Measurements from ENCODE around the gene APRT. TPM values are rescaled to one million over a fixed set of nuclear protein-coding genes. Genes with fewer than 3 reads are reported as not detected.
"Not testable (repeated sequence)": the region's sequence is repeated elsewhere in the genome, so short reads cannot be mapped to it uniquely, and the experiment has no call there.

The APRT gene
- total RNA-seq, 1 donor from 2014 or later, result 207 TPM

DNA sequence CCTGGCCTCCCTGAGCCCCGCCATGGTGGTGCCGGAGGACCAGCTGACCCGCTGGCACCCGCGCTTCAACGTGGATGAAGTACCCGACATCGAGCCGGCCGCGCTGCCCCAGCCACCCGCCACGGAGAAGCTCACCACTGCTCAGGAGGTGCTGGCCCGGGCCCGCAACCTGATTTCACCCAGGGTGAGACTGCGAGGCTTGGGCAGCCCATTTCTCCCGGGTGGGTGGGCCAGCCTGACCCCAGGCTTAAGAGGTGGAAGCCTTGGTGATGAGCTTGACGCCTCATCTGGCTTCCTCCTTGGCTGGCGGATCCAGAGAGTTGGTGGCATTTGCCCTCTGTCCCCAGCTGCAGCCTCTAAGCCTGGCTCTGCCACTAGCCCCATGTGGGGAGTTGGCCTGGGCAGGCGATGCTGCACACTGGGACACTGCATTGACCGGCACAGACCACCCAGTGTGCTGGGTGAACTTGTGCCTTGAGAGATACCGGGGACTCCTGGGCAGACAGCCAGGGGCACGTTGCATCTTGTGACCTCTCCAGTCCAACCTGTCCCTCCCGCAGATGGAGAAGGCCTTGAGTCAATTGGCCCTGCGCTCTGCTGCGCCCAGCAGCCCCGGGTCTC lies 5.1 kb downstream of the APRT start:
- ATAC-seq, result no peak

DNA sequence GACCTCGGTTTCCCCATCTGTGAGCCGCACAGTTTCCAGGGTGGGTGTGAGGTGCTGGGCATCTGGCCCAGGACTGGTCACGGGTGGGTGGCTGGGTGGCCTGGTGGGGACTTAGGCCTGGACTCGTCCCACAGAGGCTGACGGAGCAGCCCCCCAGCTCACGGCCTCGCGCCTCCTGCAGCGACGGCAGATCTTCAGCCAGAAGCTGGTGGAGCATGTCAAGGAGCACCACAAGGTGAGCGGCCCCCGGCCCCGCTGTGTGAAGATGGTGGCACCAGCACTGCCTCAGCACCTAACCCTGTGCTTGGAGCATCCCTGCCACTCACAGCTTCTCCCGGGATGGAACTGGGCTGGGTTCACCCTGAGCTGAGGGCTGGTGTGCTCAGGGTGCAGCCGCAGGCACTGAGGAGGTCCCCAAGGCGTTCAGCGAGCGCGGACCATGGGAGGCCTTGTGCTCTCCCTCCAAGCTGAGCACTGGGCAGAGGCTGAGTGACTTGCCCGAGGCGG lies 5.8 kb downstream of the APRT start:
- no peak for ATAC-seq

DNA sequence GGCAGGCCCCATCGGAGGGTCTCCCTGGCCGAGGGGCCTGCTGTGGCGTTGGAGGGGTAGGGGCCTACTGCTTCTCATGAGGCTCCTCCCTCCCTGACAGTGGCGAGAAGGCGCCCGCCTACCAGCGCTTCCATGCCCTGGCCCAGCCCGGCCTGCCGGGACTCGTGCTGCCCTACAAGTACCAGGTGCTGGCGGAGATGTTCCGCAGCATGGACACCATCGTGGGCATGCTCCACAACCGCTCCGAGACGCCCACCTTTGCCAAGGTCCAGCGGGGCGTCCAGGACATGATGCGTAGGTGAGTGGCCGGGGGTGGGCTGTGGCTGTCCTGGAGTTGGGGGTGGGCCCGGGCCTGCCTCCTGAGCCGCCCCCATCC lies 6.4 kb downstream of the APRT start:
- ATAC-seq, result peak; percentile 35

DNA sequence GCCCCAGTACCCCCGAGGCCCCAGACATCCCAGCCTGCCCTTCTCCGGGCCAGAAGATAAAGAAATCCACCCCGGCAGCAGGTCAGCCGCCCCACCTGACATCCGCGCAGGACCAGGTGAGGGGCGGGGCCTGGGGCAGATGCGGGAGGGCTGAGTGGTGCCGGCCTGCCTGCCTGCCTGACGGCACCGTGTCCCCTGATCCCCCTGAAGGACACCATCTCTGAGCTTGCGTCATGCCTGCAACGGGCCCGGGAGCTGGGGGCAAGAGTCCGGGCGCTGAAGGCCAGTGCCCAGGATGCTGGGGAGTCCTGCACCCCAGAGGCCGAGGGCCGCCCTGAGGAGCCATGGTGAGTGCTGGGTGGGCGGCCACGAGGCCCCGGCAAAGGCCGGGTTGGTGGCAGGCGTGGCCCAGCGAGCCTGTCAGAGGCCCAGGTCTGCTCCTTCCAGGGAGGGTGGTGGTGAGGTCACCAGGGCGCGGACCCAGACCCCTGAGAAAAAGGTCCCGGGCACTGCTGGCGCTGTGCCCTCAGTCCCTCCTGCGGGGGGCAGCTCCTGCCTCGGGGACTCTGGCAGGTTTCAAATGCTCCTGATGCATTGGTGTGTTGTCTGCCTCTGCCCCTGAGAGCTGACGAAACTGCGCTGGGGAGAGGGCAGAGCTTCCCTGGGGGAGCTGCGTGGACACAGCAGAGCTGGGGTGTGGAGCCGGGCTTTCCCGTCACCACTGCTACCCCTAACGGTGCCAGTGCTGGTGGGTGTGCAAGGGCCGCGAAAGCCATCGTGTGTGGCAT lies 7.0 kb downstream of the APRT start:
- ATAC-seq, result peak; percentile 37

DNA sequence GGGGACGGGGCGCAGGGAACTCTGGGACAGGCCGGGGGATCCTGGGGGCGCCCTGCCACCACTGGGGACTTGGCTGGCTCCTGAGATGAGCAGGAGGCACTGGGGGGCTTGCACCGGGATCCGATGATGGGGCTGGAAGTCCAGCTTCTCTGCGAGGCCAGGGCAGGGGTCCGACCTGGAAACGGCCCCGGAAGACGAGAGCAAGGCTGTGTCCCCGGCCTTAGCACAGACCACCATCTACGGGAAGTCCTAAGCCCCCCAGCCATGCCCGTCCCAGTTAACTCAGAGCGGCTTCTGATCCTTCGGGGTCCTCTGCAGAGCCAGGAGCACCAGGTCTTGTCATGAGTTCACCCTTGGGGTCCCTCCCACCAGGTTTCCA lies 7.6 kb downstream of the APRT start:
- ATAC-seq, result no peak

DNA sequence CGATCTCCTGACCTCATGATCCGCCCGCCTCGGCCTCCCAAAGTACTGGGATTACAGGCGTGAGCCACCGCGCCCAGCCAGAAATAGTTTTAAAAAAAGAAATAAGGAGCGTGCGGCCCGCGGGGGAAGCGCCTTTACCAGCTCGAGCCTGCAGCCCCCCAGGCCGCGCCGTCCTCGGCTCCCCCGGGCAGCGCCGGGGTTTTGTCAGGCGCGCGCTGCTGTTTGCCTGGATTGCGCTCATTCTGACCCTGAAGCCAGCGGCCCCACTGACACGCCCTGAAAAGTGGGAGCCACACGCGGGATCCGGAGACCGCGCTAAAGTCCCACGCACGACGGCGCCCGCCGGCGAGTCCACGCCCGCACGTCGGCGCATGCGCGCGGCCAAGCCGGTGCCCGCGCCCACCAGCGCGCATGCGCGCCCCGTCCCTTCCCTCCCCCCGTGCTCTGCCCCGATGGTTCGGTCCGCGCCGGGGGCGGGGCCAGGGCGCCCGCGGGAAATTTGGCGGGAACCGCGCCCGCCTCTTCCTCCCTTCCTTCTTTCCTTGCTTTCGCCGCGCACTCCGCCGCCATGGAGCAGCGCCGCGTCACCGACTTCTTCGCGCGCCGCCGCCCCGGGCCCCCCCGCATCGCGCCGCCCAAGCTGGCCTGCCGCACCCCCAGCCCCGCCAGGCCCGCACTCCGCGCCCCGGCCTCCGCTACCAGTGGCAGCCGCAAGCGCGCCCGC lies 8.3 kb downstream of the APRT start, which contains the start of gene CDT1:
CDT1 (plus strand) TSS at position 526 of the 724 bp plus-strand sequence; CDS start at position 569, 43 bp downstream.
- peak; percentile 68 for ATAC-seq

DNA sequence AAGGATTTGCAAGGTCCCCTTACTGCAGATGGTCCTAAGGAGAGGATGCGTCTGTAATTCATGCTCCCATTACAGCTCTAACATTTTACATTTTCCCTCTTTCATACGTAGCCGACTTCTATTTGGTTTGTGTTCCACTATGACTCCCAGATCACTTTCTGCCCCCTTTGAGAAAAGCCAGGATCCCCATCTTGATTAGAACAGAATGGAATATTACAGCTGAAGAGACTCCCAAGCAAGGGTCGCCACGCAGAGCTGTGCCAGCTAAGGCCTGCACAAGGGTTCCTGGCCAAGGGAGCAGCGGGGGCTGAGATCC lies 11.5 kb downstream of the APRT start:
- no peak for ATAC-seq

DNA sequence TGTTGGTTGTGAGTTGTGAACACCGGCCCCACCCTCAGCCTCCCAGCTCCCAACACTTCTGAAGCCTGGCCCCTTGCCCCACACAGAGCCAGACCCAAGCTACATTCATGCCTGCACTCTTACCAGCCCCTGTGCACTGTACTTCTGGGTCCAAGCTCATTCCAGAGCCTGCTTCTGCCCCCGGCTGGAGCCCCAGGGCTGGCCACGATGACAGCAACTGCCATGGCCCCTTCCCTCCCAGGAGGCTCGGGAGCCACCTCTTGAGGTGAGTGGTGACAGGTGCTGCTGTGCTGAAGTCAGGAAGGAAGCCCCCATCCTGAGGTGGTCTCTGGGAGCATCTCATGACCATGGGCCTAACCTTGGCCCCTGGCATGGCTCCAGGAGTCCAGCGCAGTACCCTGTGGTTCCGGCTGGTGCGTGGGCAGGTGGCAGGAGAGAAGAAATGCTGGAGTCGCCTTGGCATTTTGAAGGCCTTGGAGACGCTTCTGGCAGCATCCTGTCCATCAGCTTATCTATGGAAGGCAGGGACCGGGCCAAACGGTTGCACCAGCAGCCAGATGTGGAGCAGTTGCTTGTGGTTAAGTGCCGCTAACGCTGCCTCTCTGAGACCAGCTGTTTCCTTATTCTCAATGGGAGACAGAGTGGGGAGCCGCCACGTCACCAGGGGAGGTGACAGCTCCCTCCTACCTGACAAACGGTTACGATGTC lies 12.0 kb downstream of the APRT start:
- ATAC-seq, result no peak

DNA sequence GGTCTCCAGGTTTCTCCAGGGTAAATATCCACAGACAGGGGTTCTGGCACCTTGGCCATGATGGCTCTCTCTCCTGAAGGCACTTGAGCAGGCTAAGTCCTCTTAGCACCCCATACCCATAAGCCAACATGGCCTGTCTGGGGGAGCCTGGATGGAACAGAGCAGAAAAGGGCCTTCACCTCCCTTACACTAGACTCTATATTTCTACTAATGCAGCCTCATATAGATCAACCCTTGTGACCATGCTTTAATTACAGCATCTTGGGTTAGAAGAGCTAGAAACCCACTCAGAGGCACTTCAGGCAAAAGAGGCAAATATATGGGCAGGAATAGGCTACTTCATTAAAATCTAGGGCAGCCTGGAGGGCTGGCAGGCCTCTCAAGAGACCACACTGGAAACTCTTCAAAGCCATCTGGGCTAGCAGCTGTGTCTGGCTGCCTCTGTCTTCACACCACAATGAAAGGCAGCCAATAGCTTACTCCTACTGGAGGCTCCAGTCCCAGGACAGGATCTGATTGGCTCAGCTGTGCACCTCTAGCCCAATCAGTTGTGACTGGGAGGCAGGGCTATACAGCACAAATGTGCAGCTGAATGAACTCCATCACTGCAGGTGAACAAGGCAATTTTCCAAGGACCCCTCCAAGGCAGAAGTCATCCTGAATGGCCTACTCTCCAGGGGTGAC lies 12.8 kb downstream of the APRT start:
- ATAC-seq, result no peak

DNA sequence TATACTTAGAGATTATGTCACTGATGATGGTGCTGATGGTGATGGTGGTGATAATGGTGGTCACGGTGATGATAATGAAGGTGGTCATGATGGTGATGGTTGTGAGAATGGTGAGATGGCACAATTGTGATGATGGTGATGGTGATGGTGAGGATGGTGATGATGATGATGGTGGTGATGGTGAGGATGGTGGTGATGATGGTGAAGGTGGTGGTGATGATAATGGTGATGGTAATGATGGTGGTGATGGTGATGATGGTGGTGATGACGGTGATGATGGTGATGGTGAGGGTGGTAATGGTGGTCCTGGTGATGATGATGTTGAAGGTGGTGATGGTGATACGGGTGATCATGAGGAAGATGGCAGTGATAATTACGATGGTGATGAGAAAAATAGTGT lies 13.7 kb downstream of the APRT start:
- no peak for ATAC-seq

DNA sequence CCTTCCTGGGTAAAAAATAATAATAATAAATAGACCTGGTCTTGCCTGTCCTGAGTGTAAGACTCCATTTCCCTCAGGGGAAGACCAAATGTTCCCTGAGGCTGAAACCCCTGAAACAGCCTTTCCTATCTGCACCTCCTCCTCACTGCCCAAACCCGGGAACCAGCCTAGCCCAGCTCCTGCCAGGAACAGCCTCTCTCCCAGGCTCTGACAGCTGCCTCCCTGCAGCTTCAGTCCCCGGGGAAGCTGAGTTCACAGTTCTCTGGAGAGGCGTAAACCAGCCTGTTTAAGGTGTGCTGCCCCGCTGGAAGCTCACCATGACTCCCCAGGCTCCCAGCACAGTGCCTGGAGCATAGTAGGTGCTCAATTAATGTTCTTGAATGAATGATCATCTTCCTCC lies 15.4 kb downstream of the APRT start:
- no peak for ATAC-seq

DNA sequence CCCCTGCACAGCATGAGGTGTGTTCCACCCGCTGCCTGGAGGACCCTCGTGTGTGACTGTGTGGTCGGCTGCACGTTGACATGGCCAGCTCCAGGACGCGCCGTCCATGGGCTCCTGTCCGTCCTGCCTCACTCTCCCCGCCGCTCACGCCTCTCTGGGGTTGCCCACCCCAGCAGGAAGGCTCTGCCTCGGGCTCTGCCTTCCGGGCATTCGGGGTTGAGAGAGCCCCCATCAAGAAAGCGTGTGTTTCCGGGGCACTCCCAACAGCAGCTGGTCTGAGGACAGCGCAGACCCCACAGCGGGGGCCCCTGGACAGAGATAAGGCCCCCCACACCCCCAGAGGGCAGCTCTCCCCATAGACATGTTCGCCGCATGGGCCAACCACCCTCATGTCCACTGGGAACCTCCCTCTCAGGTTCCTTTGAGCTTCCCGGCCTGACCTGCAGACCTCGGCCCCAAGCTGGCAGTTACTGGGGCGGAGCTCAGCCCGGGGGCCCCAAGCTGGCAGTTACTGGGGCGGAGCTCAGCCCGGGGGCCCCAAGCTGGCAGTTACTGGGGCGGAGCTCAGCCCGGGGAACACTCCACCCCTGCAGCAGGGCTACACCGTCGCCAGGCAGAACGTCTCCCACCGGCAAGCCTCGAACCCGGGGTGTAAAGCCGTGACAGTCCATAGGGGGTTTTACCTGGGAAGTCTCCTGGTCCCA lies 18.3 kb downstream of the APRT start:
- ATAC-seq, result no peak

DNA sequence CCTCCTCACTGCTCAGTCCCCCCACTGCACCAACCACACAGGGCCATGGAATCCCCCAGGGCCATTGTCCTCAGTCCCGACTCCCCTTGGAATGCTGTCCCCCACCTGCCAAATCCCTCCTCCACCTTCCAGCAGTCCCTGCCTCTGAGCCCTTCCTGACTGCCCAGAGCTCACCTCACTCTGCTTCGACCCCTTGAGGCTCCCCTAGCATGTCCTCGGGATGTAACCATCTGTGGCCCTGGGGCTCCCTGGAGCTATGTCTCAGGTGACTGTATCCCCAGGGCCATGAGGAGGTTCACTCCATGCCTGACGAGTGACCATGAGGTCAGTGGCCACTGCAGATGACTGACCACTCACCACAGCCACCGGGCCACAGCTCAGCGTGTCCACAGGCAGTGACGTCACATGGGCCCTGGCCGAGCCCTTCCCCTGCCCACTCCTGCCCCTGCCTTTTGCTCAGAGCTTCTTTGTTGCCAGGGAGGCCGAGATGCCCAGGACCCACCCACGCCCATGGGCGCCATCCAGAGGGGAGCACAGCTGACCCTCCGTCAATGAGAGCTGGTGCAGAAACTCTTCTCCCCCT lies 19.0 kb downstream of the APRT start:
- ATAC-seq, result peak; percentile 20

DNA sequence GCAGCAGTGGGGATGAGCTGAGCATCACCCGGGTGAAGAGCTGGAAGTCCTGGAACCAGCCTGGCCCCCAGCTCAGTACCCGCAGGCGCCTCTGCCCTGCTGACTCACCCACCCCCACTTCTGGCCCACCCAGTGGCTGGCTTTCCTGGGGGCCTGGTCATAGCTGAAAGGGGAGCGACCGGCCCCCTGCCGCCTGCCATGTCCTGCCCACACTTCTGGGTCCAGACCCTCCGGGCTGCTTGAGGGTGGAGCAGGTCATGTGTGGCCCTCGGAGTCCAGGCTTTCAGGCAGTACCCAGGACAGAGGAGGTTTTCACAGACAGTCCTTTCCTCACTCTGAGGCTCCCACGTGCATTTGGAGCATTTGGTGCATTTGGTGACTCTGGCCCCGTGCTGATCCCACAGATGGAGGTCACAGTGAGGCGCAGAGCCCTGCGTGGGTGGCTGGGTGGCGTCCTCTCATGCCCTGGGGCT lies 19.6 kb downstream of the APRT start:
- ATAC-seq, result peak; percentile 21

DNA sequence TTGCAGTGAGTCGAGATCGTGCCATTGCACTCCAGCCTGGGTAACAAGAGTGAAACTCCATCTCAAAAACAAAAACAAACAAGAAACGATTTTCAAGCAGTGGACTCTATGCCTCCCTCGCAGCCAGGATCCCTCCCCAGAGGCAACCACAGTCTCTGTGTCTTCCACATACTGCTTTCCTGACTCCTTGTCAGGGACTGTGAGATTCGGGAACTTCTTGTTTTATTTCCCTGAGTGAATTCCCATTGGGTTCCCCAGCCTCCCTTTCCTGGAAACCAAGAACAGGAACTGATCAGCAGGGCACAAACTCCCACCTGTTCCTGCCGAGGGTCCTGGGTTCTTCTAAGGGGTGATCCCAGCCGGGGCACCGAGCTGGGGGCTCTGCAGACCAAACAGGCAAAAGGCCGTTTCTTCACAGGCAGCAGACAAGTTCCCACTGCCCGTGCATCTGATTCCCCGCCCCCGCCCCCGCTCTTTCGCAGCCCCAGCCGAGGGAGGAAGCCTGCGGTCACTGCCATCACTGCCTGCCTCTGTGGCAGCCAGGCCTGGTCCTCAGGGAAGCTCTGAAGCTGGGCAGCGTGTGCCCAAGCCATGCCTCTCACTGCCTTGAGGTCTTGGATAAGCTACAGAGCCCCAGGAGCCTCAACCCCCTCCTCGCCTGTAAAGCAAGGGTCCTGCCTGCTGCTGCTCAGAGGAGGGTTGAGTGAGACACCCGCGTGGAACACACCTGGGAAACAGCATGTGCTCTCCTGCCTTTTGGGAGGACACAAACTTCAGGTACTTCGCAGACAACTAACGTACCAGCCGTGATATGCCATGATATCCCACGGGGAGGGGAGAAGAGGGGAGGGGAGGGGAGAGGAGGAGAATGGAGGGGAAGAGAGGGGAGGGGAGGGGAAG lies 21.2 kb downstream of the APRT start:
- ATAC-seq, result peak; percentile 23

DNA sequence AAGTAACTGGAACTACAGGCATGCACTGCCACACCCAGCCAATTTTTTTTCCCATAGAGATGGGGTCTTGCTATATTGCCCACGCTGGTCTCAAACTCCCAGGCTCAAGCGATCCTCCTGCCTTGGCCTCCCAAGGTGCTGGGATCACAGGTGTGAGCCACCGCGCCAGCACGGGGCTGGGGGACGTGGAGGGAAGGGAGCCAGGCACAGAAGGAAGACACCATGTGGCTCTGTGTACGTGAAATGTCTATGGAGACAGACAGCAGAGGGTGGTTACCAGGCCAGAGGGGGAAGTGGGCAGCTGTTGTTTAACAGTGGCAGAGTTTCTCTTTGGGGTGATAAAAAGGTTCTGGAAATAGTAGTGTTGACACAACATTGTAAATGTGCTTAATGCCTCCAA lies 22.1 kb downstream of the APRT start:
- no peak for ATAC-seq

DNA sequence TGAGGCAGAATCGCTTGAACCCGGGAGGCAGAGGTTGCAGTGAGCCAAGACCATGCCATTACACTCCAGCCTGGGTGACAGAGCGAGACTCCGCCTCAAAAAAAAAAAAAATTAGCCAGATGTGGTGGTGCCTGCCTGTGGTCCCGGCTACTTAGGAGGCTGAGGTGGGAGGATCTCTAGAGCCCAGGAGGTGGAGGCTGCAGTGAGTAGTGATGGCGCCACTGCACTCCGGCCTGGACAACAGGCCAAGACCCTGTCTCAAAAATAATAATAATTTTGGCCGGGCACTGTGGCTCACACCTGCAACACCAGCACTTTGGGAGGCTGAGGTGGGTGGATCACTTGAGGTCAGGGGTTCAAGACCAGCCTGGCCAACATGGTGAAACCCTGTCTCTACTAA lies 23.0 kb downstream of the APRT start:
- not testable (repeated sequence) for ATAC-seq

DNA sequence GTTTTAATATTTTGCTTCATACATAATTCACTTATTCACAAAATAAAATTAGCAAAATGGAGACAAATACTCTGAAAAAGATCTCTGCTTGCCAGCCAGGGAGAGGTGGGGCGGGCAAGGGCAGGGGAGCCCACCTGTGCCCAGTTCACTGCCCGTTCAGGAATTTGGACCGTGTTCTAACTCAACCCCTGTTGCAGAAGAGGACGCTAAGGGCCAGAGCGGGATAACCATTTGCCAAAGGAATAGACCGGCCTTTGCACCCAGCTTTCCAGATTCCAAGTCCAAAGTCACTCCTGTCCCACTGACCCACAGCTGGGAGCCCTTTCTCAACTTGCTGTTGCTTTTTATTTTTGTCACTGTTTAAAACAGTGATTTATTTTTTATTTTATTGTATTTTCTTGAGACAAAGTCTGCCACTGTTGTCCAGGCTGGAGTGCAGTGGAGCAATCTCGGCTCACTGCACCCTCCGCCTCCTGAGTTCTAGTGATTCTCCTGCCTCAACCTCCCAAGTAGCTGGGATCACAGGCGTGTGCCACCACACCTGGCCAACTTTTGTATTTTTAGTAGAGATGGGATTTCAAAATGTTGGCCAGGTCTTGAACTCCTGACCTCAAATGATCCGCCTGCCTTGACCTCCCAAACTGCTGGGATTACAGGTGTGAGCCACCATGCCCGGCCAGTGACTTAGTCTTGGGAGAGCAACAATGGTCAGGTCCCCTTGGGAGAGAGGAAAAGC lies 24.0 kb downstream of the APRT start:
- no peak for ATAC-seq
